ENCODE results near the gene FOXP4.

Gene FOXP4

GRCh38 chr6:41552723-41553122 lies 6.5 kb downstream of the FOXP4 start:
- TF ChIP-seq CTCF (IDR thresholded peaks at IDR 0.05; ENCODE audit: insufficient read depth, low read length, missing control alignments) = no peak
- H3K4me3 ChIP-seq (ENCODE audit: low read depth, low read length) = no peak overlapping the region
- ChIA-PET POLR2A (no interaction called here), CTCF (interaction anchor here (1.1 kb wide), 1 partner anchor 128 kb away, joined by 4 read pairs; no protein-coding TSS in a partner anchor)
- no peak for DNase-seq (ENCODE audit: low read depth, low spot score)

- POLR2A ChIA-PET = interaction anchor here (0.5 kb wide), 1 partner anchor 131 kb away, joined by 3 read pairs; no protein-coding TSS in a partner anchor
- no peak for DNase-seq (ENCODE audit: low read depth, low spot score)
- no peak for TF ChIP-seq CTCF (IDR thresholded peaks at IDR 0.05; ENCODE audit: insufficient read depth, low read length, missing control alignments)
- CTCF ChIA-PET = no interaction called here
- H3K4me3 ChIP-seq (ENCODE audit: low read depth, low read length) = no peak overlapping the region
These were observed 7.3 kb downstream of the FOXP4 start for GRCh38 chr6:41553405-41553999.

GRCh38 chr6:41555326-41556300 lies 9.4 kb downstream of the FOXP4 start:
- H3K4me3 ChIP-seq (ENCODE audit: low read depth, low read length) = no peak overlapping the region

GRCh38 chr6:41557335-41557734 lies 11.2 kb downstream of the FOXP4 start:
- TF ChIP-seq CTCF (IDR thresholded peaks at IDR 0.05; ENCODE audit: insufficient read depth, low read length, missing control alignments) = no peak
- no peak overlapping the region for H3K4me3 ChIP-seq (ENCODE audit: low read depth, low read length)
- DNase-seq (ENCODE audit: low read depth, low spot score) = no peak
- ChIA-PET CTCF (interaction anchor here (0.7 to 2.4 kb wide), 5 partner anchors 10 to 189 kb away, joined by 3 to 7 read pairs (median 3); no protein-coding TSS in a partner anchor), POLR2A (no interaction called here)

More at GRCh38 chr6:41555326-41556300, 9.4 kb downstream of the FOXP4 start:
- CTCF ChIA-PET = interaction anchor here (2.4 kb wide), 1 partner anchor 8 kb away, joined by 7 read pairs; no protein-coding TSS in a partner anchor
- DNase-seq (ENCODE audit: low read depth, low spot score) = no peak
- no peak for TF ChIP-seq CTCF (IDR thresholded peaks at IDR 0.05; ENCODE audit: insufficient read depth, low read length, missing control alignments)
- POLR2A ChIA-PET = no interaction called here

GRCh38 chr6:41558033-41558807 lies 12.0 kb downstream of the FOXP4 start:
- no peak for DNase-seq (ENCODE audit: low read depth, low spot score)
- no peak overlapping the region for H3K4me3 ChIP-seq (ENCODE audit: low read depth, low read length)
- ChIA-PET CTCF (interaction anchor here (1.2 to 1.5 kb wide), 3 partner anchors 21 to 190 kb away, joined by 3 to 4 read pairs (median 3); no protein-coding TSS in a partner anchor), POLR2A (no interaction called here)
- no peak for TF ChIP-seq CTCF (IDR thresholded peaks at IDR 0.05; ENCODE audit: insufficient read depth, low read length, missing control alignments)

Data from AG04449 (cell line).